Dendritic cell treated with granulocyte-macrophage colony-stimulating factor and Interleukin-4, amounts not matched to agents 40 ng/mL and 50 ng/mL, for 4 days (primary cell): Measurements from ENCODE around the gene CLEC12A.
"Not testable (repeated sequence)": the region's sequence is repeated elsewhere in the genome, so short reads cannot be mapped to it uniquely, and the experiment has no call there.

Experiments used
- H3K27ac Mint-ChIP-seq: one replicate; pipeline ENCODE4 v1.8.0; 2022; ENCODE audit warnings: mild to moderate bottlenecking, mixed read lengths
- H3K27me3 Mint-ChIP-seq: one replicate; pipeline ENCODE4 v1.8.0; 2022; ENCODE audit warnings: mild to moderate bottlenecking, mixed read lengths
- H3K36me3 Mint-ChIP-seq: one replicate; pipeline ENCODE4 v1.8.0; 2022; ENCODE audit warnings: low read depth, mixed read lengths
- H3K4me1 Mint-ChIP-seq: one replicate; pipeline ENCODE4 v1.8.0; 2022; ENCODE audit warnings: low read depth, mixed read lengths
- H3K4me3 Mint-ChIP-seq: one replicate; pipeline ENCODE4 v1.8.0; 2022; ENCODE audit warnings: mild to moderate bottlenecking, moderate library complexity, mixed read lengths
- H3K9me3 Mint-ChIP-seq: one replicate; pipeline ENCODE4 v1.8.0; 2022; ENCODE audit warnings: mixed read lengths
- intact Hi-C: fragments of 100-400 bp; cut with micrococcal nuclease; formaldehyde crosslinking; loops from one replicate; pipeline ENCODE4 v1.15.0; 2022

CLEC12A gene

DNA sequence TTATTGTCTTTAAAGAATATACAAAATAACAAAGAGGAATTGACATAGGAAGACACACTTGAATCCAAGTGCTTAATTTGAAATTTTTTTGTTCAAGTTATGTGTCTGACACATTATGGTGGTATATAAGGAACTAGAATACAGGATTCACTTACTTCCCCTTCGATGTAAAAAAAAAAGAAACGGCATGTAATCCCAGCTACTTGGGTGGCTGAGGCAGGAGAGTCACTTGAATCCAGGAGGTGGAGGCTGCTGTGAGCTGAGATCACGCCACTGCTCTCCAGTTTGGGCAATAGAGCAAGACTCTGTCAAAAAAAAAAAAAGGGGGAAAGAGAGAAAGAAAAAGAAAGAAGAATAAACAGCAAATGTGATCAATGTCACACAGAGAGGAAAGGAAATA, 8.9 kb downstream of the CLEC12A start:
- Mint-ChIP-seq H3K27ac (peak overlapping the region; percentile 78), H3K36me3 (peaks cover 88% of the 10 kb centered on the region), H3K27me3 (no peaks in the 10 kb centered on the region), H3K4me1 (peaks cover 50% of the 10 kb centered on the region), H3K4me3 (peak overlapping the region; percentile 8), H3K9me3 (peaks cover 18% of the 10 kb centered on the region)
- intact Hi-C loops, result no loop called here

DNA sequence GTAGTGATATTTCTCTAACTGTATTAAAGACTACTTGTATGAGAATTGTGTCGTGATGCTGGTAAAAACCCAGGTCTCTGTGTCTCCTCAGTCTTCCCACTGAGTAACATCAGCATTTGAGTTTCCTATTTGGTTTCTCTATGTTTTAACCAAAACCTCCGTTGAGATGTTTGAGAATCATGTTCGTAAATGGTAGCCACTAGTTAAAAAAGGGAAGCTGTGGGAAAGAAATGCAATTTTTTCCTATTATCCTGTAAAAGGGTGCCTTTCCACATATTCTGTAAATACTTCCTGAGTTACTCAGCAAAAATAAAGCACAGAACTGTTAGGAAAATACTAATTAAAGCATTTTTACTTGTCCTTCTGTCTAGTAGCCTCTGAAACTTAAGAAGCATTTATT, 20.7 kb downstream of the CLEC12A start:
- peaks cover 13% of the 10 kb centered on the region for H3K36me3 Mint-ChIP-seq
- peak overlapping the region; percentile 76 for H3K27ac Mint-ChIP-seq
- H3K4me3 Mint-ChIP-seq, result peak overlapping the region; percentile 58
- H3K4me1 Mint-ChIP-seq, result peaks cover 21% of the 10 kb centered on the region
- peaks cover 8% of the 10 kb centered on the region for H3K9me3 Mint-ChIP-seq
- no peaks in the 10 kb centered on the region for H3K27me3 Mint-ChIP-seq
- intact Hi-C loops, result loop anchor here (10.0 kb wide), 2 partner anchors 177 to 247 kb away; no protein-coding TSS in a partner anchor

DNA sequence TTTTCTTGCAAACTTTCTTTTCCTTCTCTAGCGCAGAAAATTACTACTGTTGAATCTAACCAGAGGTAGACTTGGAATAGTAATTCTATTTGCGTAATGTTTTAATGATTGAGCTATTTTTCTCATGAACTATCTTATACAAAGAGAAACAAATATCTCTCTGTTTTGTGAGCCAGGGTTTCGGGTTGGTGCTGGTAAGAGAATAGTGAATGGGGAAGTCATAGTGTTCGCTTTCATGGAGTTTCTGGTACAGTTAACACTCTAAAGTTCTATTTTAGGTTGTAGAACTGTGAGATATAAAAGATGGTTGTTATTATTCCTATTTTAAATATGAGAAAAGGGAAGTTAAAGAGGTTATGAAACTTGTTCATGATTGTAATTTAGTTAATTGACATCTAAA, 21.1 kb downstream of the CLEC12A start:
- no peaks in the 10 kb centered on the region for H3K27me3 Mint-ChIP-seq
- peak overlapping the region; percentile 76 for H3K27ac Mint-ChIP-seq
- H3K4me3 Mint-ChIP-seq, result peak overlapping the region; percentile 58
- intact Hi-C loops, result loop anchor here (10.0 kb wide), 2 partner anchors 177 to 247 kb away; no protein-coding TSS in a partner anchor
- peaks cover 21% of the 10 kb centered on the region for H3K4me1 Mint-ChIP-seq
- H3K9me3 Mint-ChIP-seq, result peaks cover 8% of the 10 kb centered on the region
- H3K36me3 Mint-ChIP-seq, result peaks cover 13% of the 10 kb centered on the region

DNA sequence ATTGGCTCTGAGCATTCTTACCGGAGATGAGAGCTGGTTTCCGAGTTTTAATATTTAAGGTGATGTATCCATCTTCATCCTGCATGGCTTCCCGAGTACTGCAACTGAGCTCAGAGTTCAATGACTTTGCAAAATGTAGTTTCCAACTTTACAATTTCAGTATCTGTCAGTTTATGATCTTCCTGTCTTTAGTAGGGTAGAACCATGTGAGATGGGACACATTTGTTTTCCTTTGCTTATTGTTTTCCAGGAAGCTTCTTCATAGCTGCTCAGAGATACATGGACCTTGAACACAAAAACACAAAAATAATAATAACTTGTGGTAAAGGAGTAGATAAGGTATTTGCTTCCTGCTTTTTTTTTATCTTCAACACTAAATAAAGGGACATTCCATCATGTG, 27.8 kb downstream of the CLEC12A start, which contains the start of gene CLEC1B:
Gene CLEC1B, minus strand, starts transcription at position 106 of the 400 bp plus-strand sequence. Its CDS starts 21 bp downstream, at position 85.
- intact Hi-C loops, result loop anchor here (10.0 kb wide), 2 partner anchors 184 to 254 kb away; no protein-coding TSS in a partner anchor
- Mint-ChIP-seq H3K27me3 (no peaks in the 10 kb centered on the region), H3K9me3 (no peaks in the 10 kb centered on the region), H3K4me3 (no peak within 1 kb of the TSS), H3K36me3 (no peaks in the 10 kb centered on the region), H3K4me1 (no peaks in the 10 kb centered on the region), H3K27ac (no peak within 1 kb of the TSS)

DNA sequence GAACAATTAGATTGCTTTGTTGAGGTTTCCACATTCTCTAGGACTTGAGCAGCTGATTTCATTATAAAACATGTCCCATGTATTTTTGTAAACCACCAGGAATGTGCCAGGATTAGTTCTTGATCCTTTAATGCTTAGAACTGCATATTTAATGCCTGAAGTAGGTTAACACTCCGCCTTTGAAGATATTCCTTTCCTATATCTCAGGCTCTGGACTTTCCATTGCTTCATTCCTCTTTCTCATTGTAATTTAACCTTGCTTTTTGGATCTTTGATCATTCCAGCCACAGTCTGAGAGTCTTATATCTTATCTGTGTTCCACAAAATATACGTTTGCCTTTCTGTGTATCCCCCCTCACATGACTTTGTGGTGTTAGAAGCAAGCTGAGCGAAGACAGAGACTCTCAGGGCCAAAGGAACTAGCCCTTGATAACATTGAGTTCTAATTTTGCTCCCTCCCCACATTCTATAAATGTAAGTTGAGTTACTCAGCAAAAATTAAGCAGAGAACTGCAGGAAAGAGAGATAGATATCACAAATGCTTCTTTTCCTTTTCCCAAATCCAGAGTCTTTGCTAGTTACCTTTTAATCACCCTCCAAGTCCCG, 30.1 kb downstream of the CLEC12A start:
- Mint-ChIP-seq H3K27ac (no peak overlapping the region), H3K27me3 (no peaks in the 10 kb centered on the region), H3K4me1 (no peaks in the 10 kb centered on the region), H3K36me3 (no peaks in the 10 kb centered on the region), H3K9me3 (no peaks in the 10 kb centered on the region), H3K4me3 (no peak overlapping the region)
- intact Hi-C loops, result no loop called here

DNA sequence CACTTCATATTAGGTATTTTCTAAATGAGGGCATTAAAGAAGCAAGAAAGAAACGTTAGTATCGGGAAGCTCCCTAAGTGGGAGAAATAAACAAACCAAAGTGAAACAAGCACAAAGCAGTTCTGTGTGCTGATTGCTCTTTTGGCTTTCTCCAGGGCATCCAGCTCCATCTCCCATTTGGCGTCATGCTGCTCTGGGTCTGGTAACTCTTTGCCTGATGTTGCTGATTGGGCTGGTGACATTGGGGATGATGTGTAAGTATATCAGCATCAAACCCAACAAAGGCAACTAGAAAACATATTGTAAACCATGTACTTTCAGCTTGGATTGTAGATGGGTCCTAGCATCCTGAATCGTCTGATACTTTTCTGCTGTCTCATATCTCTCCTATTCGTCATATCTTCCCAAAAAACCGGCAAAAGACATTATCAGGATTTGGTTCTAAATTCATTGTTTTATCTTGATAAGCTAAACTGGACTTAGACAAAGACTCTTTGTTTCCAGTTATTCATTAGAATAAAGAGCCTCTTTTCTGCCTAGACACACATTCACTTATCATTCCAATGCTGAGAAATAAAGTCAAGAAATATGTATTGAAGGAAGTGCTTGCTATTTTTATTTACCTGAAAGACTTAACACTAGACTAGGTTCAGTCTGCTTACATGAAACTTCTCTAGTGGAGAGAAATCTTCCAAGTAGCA, 41.6 kb downstream of the CLEC12A start:
- Mint-ChIP-seq H3K27ac (no peak overlapping the region), H3K27me3 (no peaks in the 10 kb centered on the region), H3K36me3 (peaks cover 23% of the 10 kb centered on the region), H3K4me3 (no peak overlapping the region), H3K4me1 (peaks cover 25% of the 10 kb centered on the region), H3K9me3 (peaks cover 9% of the 10 kb centered on the region)
- intact Hi-C loops, result loop anchor here (5.0 to 10.0 kb wide), 2 partner anchors 70 to 258 kb away; no protein-coding TSS in a partner anchor

DNA sequence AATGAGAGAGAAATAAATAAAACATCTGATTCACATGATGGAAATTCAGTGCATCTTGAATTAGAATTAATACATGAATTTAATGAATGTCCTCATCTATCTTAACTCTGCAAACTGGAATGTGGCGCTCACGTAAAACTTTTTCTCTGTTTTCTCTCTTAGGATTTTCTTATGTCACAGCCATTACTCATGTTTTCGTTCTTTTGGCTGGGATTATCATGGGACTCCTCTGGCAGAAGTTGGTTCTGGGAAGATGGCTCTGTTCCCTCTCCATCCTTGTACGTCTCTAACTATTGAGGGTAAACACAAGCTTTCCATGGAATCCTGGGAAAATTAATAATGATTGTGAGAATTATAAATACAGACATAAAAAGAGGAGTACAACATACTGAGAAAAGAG, 44.2 kb downstream of the CLEC12A start:
- H3K9me3 Mint-ChIP-seq, result peaks cover 9% of the 10 kb centered on the region
- peaks cover 22% of the 10 kb centered on the region for H3K36me3 Mint-ChIP-seq
- H3K27ac Mint-ChIP-seq, result no peak overlapping the region
- intact Hi-C loops, result loop anchor here (10.0 kb wide), 1 partner anchor 261 kb away; no protein-coding TSS in a partner anchor
- H3K27me3 Mint-ChIP-seq, result no peaks in the 10 kb centered on the region
- no peak overlapping the region for H3K4me3 Mint-ChIP-seq
- H3K4me1 Mint-ChIP-seq, result peaks cover 21% of the 10 kb centered on the region

DNA sequence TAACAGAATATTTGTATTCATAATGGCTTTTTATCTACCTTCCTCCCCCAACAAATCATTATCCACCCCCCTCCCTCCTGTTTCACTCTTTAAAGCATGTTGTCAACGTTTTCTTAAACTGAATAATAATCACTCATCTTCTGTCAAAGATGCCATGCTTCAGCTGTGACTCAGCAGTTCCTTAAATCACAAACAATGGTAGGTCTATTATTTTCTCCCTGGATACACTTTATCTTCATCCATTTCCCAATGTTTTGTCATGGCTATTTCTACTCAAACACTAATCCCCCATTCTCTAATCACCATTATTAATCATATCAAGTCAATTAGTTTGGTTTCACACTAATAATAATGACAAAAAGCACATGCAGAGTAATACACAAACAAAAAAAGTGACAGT, 45.7 kb downstream of the CLEC12A start:
- Mint-ChIP-seq H3K9me3 (peaks cover 9% of the 10 kb centered on the region), H3K4me1 (peaks cover 15% of the 10 kb centered on the region), H3K27ac (peak overlapping the region; percentile 46), H3K36me3 (peaks cover 22% of the 10 kb centered on the region), H3K4me3 (no peak overlapping the region), H3K27me3 (no peaks in the 10 kb centered on the region)
- intact Hi-C loops, result loop anchor here (10.0 kb wide), 1 partner anchor 262 kb away; no protein-coding TSS in a partner anchor

DNA sequence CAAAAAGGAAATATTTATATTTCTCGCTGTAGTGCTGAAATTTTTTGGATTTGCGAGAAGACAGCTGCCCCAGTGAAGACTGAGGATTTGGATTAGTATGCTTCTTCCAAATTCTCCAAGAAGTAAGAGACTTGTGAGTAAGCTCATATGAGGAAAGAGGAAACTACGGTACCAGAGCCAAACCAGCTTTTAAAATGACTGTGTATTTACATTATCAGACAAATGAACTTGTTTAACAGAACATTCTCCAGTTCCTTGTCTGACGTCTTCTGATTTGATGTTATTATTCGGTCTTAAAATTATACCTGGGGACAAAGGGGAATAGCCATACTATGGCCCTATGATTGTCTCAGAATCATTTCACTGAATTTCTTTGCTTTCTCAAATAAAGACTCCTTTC, 47.2 kb downstream of the CLEC12A start:
- Mint-ChIP-seq H3K4me1 (peaks cover 15% of the 10 kb centered on the region), H3K4me3 (peak overlapping the region; percentile 23), H3K9me3 (peaks cover 9% of the 10 kb centered on the region), H3K36me3 (peaks cover 17% of the 10 kb centered on the region), H3K27ac (peak overlapping the region; percentile 69), H3K27me3 (no peaks in the 10 kb centered on the region)
- intact Hi-C loops, result loop anchor here (10.0 kb wide), 1 partner anchor 264 kb away; no protein-coding TSS in a partner anchor

DNA sequence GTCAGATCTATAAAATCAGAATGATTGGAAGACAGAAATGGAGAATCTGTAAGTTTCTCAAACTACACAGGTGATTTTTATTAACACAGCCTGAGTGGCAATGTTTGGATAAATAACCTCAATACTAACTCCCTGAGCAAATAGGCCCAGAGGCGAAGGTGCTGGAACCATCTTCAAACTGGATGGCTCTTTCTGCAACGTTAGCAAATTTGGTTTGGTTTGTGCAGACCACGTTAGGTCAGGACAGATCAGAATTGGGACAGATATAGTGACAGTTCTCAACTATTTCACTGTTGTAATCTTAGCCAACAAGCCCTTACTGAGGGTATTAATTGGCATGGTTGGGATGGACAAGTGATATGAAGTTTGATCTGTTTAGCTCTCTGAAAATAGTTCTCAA, 50.1 kb downstream of the CLEC12A start:
- no peak overlapping the region for H3K27ac Mint-ChIP-seq
- no peaks in the 10 kb centered on the region for H3K27me3 Mint-ChIP-seq
- peaks cover 9% of the 10 kb centered on the region for H3K9me3 Mint-ChIP-seq
- intact Hi-C loops, result no loop called here
- peaks cover 6% of the 10 kb centered on the region for H3K36me3 Mint-ChIP-seq
- H3K4me1 Mint-ChIP-seq, result peaks cover 23% of the 10 kb centered on the region
- H3K4me3 Mint-ChIP-seq, result no peak overlapping the region

DNA sequence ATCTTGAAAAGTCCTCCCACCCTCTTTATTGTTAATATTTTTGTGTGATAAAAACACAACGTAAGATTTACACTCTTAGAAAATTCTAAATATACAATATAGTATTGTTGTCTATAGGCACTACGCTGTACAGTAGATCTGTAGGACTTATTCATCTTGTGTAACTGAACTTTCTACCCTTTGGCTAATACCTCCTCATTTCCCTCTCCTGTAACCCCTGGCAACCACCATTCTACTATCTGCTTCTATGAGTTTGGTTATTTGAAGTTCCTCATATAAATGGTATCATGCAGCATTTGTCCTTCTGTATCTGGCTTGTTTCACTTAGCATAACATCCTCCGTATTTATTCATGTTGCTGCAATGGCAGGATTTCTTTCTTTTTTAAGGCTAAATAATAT, 54.0 kb downstream of the CLEC12A start:
- intact Hi-C loops, result no loop called here
- peaks cover 21% of the 10 kb centered on the region for H3K4me1 Mint-ChIP-seq
- no peak overlapping the region for H3K4me3 Mint-ChIP-seq
- H3K27ac Mint-ChIP-seq, result no peak overlapping the region
- no peaks in the 10 kb centered on the region for H3K36me3 Mint-ChIP-seq
- no peaks in the 10 kb centered on the region for H3K9me3 Mint-ChIP-seq
- H3K27me3 Mint-ChIP-seq, result no peaks in the 10 kb centered on the region

DNA sequence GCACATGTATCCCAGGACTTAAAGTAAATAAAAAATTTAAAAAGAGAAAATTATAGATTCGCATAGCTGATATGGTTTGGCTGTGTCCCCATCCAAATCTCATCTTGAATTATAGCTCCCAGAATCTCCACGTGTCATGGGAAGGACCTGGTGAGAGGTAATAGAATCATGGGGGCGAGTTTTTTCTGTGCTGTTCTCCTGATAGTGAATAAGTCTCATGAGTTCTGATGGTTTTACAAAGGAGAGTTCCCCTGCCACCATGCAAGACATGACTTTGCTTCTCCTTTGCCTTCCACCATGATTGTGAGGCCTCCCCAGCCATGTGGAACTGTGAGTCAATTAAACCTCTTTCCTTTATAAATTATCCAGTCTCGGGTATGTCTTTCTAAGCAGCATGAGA, 55.5 kb downstream of the CLEC12A start:
- H3K9me3 Mint-ChIP-seq, H3K27ac Mint-ChIP-seq, H3K4me3 Mint-ChIP-seq, H3K36me3 Mint-ChIP-seq, H3K27me3 Mint-ChIP-seq, intact Hi-C loops: not testable (repeated sequence)
- peaks cover 31% of the 10 kb centered on the region for H3K4me1 Mint-ChIP-seq

DNA sequence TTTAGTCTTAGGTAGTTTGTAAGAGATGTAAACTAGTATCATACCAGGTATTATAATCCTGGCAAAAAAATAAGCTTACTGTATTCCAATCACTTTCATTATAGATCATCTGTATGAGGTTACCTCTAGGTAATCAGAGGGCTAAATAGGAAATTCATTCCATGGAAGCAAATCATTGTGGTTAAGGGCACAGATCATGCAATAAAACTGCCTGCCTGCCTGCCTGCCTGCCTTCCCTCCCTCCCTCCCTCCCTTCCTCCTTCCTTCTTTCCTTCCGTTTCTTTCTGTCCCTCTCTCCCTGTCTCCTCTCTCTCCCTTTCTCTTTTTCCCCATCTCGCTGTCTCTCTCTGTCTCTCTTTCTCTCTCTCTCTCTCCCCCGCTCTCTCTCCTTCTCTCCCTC, 56.1 kb downstream of the CLEC12A start:
- intact Hi-C loops, result no loop called here
- peaks cover 35% of the 10 kb centered on the region for H3K4me1 Mint-ChIP-seq
- H3K9me3 Mint-ChIP-seq, result no peaks in the 10 kb centered on the region
- H3K27ac Mint-ChIP-seq, result peak overlapping the region; percentile 92
- peak overlapping the region; percentile 54 for H3K4me3 Mint-ChIP-seq
- H3K36me3 Mint-ChIP-seq, result no peaks in the 10 kb centered on the region
- no peaks in the 10 kb centered on the region for H3K27me3 Mint-ChIP-seq

DNA sequence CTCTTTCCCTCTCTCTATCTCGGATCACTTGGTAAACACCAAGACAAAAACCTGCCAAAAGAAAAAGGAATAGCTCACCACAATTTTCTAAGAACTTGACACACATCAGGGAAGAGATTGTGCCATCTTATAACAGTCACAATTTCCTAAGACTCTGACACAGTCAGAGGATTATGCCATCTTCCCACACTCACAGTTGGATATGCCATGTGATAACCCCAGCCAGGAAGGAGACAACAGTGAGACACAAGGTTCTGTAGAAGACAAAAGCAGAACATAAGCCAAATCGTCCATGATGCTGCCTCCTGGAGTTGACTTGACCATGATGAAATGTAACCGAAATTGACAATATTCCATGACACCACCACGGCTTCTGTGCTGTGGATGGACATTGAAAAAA, 56.5 kb downstream of the CLEC12A start:
- Mint-ChIP-seq H3K9me3 (no peaks in the 10 kb centered on the region), H3K4me3 (peak overlapping the region; percentile 54), H3K27me3 (no peaks in the 10 kb centered on the region), H3K27ac (peak overlapping the region; percentile 92), H3K4me1 (peaks cover 35% of the 10 kb centered on the region), H3K36me3 (no peaks in the 10 kb centered on the region)
- intact Hi-C loops, result no loop called here
